A549 (cell line): ENCODE results near the gene ADAMTS4.

Experiments
- BHLHE40 ChIP-seq: IDR thresholded peaks from 2 replicates; pipeline ENCODE4 v1.6.1; 2012; ENCODE audit warnings: low read depth, low read length, inconsistent platforms
- CTCF ChIP-seq: fragments of >200 bp; sonication (Bioruptor Twin); formaldehyde crosslinking; IDR thresholded peaks from 3 replicates; pipeline ENCODE4 v1.5.1; 2016
- KDM1A ChIP-seq: fragments of 200-600 bp; sonication (generic); IDR thresholded peaks from 2 replicates; pipeline ENCODE4 v1.6.1; 2016; ENCODE audit warnings: low read depth, mild to moderate bottlenecking
- MAX ChIP-seq: IDR thresholded peaks from 2 replicates; pipeline ENCODE4 v1.6.1; 2012
- POLR2A ChIP-seq: IDR thresholded peaks from 2 replicates; pipeline ENCODE4 v1.6.1; 2012; ENCODE audit warnings: mild to moderate bottlenecking, low read length
- RCOR1 ChIP-seq: fragments of 150-350 bp; IDR thresholded peaks from 2 replicates; pipeline ENCODE4 v1.6.1; 2014; ENCODE audit warnings: antibody characterized with exemption, low read length, low read depth
- REST ChIP-seq: fragments of 200-600 bp; sonication (generic); IDR thresholded peaks from 2 replicates; pipeline ENCODE4 v1.6.1; 2016; ENCODE audit warnings: antibody characterized with exemption, mild to moderate bottlenecking, moderate library complexity
- RFX5 ChIP-seq: fragments of 450-650 bp; IDR thresholded peaks from 2 replicates; pipeline ENCODE4 v1.7.1; 2014; ENCODE audit warnings: antibody characterized with exemption, mild to moderate bottlenecking, moderate library complexity
- ZSCAN20 ChIP-seq: fragments of 250-450 bp; sonication (Bioruptor Pico); IDR thresholded peaks from 2 replicates; pipeline ENCODE4 v1.8.0; 2022; ENCODE audit warnings: mild to moderate bottlenecking, moderate library complexity

- TF ChIP-seq RFX5 (no peak), KDM1A (no peak), RCOR1 (no peak), CTCF (no peak), BHLHE40 (no peak), MAX (no peak), ZSCAN20 (no peak), POLR2A (no peak), REST (no peak)
Observed at GRCh38 chr1:161196521-161197451, 2.1 kb downstream of the ADAMTS4 start.
